Glutamatergic neuron (in vitro differentiated cells): ENCODE data around the gene REPS2. TPM values are rescaled to one million over a fixed set of nuclear protein-coding genes. Genes with fewer than 3 reads are reported as not detected.

Source experiments
- DNase-seq: peaks from one replicate; pipeline ENCODE4 v3.0.0; 2022
- H3K27ac Mint-ChIP-seq: one replicate; pipeline ENCODE4 v1.8.0; 2020; ENCODE audit warnings: mild to moderate bottlenecking, mixed read lengths, inconsistent platforms; ENCODE audit not compliant: unreplicated experiment
- H3K27me3 Mint-ChIP-seq: one replicate; pipeline ENCODE4 v1.8.0; 2020; ENCODE audit warnings: mild to moderate bottlenecking, moderate library complexity, mixed read lengths, inconsistent platforms; ENCODE audit not compliant: unreplicated experiment
- H3K36me3 Mint-ChIP-seq: one replicate; pipeline ENCODE4 v1.8.0; 2020; ENCODE audit warnings: mild to moderate bottlenecking, mixed read lengths, inconsistent platforms; ENCODE audit not compliant: unreplicated experiment
- H3K4me1 Mint-ChIP-seq: one replicate; pipeline ENCODE4 v1.8.0; 2020; ENCODE audit warnings: mild to moderate bottlenecking, low read depth, mixed read lengths, inconsistent platforms; ENCODE audit not compliant: unreplicated experiment
- H3K4me3 Mint-ChIP-seq: one replicate; pipeline ENCODE4 v1.8.0; 2020; ENCODE audit warnings: mild to moderate bottlenecking, mixed read lengths, inconsistent platforms; ENCODE audit not compliant: unreplicated experiment
- H3K9me3 Mint-ChIP-seq: one replicate; pipeline ENCODE4 v1.8.0; 2020; ENCODE audit warnings: mild to moderate bottlenecking, moderate library complexity, mixed read lengths, inconsistent platforms; ENCODE audit not compliant: unreplicated experiment
- CTCF ChIP-seq: fragments of 200-600 bp; sonication (generic); IDR thresholded peaks from one replicate; pipeline ENCODE4 v1.5.0; 2021; ENCODE audit not compliant: partially characterized antibody, unreplicated experiment
- total RNA-seq: library from RNA; stranded (reverse); fragmentation: NEBNext Ultra II Directional; extraction: Animal tissue kit (Norgen Biotek cat#: 25700); gene quantifications from one replicate; pipeline ENCODE4 v1.2.1, GENCODE V29; 2021; ENCODE audit not compliant: unreplicated experiment

The REPS2 gene
- total RNA-seq, 1 donor from 2014 or later, result 3.1 TPM

- Mint-ChIP-seq H3K4me3 (no peak overlapping the region), H3K9me3 (no peaks in the 10 kb centered on the region), H3K36me3 (no peaks in the 10 kb centered on the region), H3K4me1 (no peaks in the 10 kb centered on the region), H3K27me3 (no peaks in the 10 kb centered on the region), H3K27ac (no peak overlapping the region)
- DNase-seq, result no peak
- TF ChIP-seq CTCF, result no peak
Measured at GRCh38 chrX:16981209-16981608, 34.8 kb downstream of the REPS2 start.

- H3K9me3 Mint-ChIP-seq, result no peaks in the 10 kb centered on the region
- no peaks in the 10 kb centered on the region for H3K27me3 Mint-ChIP-seq
- no peak overlapping the region for H3K27ac Mint-ChIP-seq
- no peaks in the 10 kb centered on the region for H3K36me3 Mint-ChIP-seq
- DNase-seq, result no peak
- no peak overlapping the region for H3K4me3 Mint-ChIP-seq
- no peak for TF ChIP-seq CTCF
- H3K4me1 Mint-ChIP-seq, result no peaks in the 10 kb centered on the region
Measured at GRCh38 chrX:16981980-16982379, 35.5 kb downstream of the REPS2 start.

- Mint-ChIP-seq H3K9me3 (no peaks in the 10 kb centered on the region), H3K4me3 (no peak overlapping the region), H3K27me3 (no peaks in the 10 kb centered on the region), H3K36me3 (no peaks in the 10 kb centered on the region), H3K27ac (no peak overlapping the region), H3K4me1 (no peaks in the 10 kb centered on the region)
- no peak for DNase-seq
- no peak for TF ChIP-seq CTCF
Measured at GRCh38 chrX:16983051-16983450, 36.6 kb downstream of the REPS2 start.

GRCh38 chrX:16985286-16985685 is 38.8 kb downstream of the REPS2 start:
- Mint-ChIP-seq H3K4me1 (no peaks in the 10 kb centered on the region), H3K4me3 (no peak overlapping the region), H3K36me3 (no peaks in the 10 kb centered on the region), H3K9me3 (no peaks in the 10 kb centered on the region), H3K27me3 (no peaks in the 10 kb centered on the region), H3K27ac (no peak overlapping the region)
- no peak for TF ChIP-seq CTCF
- no peak for DNase-seq

GRCh38 chrX:16986169-16986568 is 39.7 kb downstream of the REPS2 start:
- no peaks in the 10 kb centered on the region for H3K4me1 Mint-ChIP-seq
- no peak for TF ChIP-seq CTCF
- no peak for DNase-seq
- H3K27ac Mint-ChIP-seq, result no peak overlapping the region
- H3K36me3 Mint-ChIP-seq, result no peaks in the 10 kb centered on the region
- H3K9me3 Mint-ChIP-seq, result no peaks in the 10 kb centered on the region
- no peaks in the 10 kb centered on the region for H3K27me3 Mint-ChIP-seq
- H3K4me3 Mint-ChIP-seq, result no peak overlapping the region
